Transverse colon (tissue), 4 donors: ENCODE data around the gene CLUH.

Source experiments
- CTCF ChIP-seq, 5 experiments: fragments of 200-600 bp in 3 of 5; fragments of 450-650 bp in 2 of 5; sonication (generic) in 3 of 5; IDR thresholded peaks; 1 replicate in 2 of 5; 2 replicates in 3 of 5; pipeline ENCODE4 v1.5.1; 2016 to 2017; ENCODE audit warnings: antibody characterized with exemption in 5 of 5, inconsistent platforms in 3 of 5, mild to moderate bottlenecking in 2 of 5, moderate library complexity in 1 of 5
- EP300 ChIP-seq: sonication (generic); formaldehyde crosslinking; IDR thresholded peaks from one replicate; pipeline ENCODE4 v1.6.1; 2017; ENCODE audit warnings: antibody characterized with exemption, low read depth
- POLR2A ChIP-seq: fragments of 450-650 bp; IDR thresholded peaks from one replicate; pipeline ENCODE4 v1.6.1; 2016; ENCODE audit warnings: antibody characterized with exemption, mild to moderate bottlenecking, moderate library complexity
- POLR2AphosphoS5 ChIP-seq, 3 donors: sonication (generic); formaldehyde crosslinking; IDR thresholded peaks; one replicate each; pipeline ENCODE4 v1.6.1; 2016; ENCODE audit warnings: antibody characterized with exemption in 3 of 3

GRCh38 chr17:2749784-2750181, 38.2 kb upstream of the CLUH start:
- TF ChIP-seq CTCF (IDR thresholded peaks at IDR 0.05) (no peak), POLR2A (no peak), EP300 (no peak), POLR2AphosphoS5 (IDR thresholded peaks at IDR 0.05) (no peak)
